H1 (cell line): ENCODE measurements around the gene SLC37A1. TPM values are rescaled to one million over a fixed set of nuclear protein-coding genes. Genes with fewer than 3 reads are reported as not detected.

Experiments
- CTCF ChIA-PET: fragments of 300-600 bp; sonication (Branson Sonifier 250); formaldehyde crosslinking; loops from one replicate; lab custom pipeline; 2021; ENCODE audit not compliant: partially characterized antibody; lab: Charles Lee
- POLR2A ChIA-PET: fragments of 300-600 bp; sonication (Branson Sonifier 250); formaldehyde crosslinking; loops from one replicate; lab custom pipeline; 2021; ENCODE audit warnings: inconsistent platforms; ENCODE audit not compliant: partially characterized antibody; lab: Charles Lee
- DNase-seq, 2 experiments: peaks; one replicate each; pipeline versions ENCODE4 v3.0.0 to v3.0.0-alpha.2; 2010 to 2022; ENCODE audit warnings: low spot score in 2 of 2, low read depth in 1 of 2, mixed read lengths in 1 of 2
- FAIRE-seq: peaks from 2 replicates; lab custom pipeline; 2011; peaks lifted over from hg19 to GRCh38; lab: Jason Lieb, UNC
- H2AFZ ChIP-seq: 2 replicates; pipeline ENCODE4 v1.8.1; 2012; ENCODE audit warnings: low read length, inconsistent platforms
- H2AK5ac ChIP-seq: 2 replicates; pipeline ENCODE4 v1.6.1; 2013; ENCODE audit warnings: low read depth, low read length
- H2BK120ac ChIP-seq: replicated peaks from 2 replicates; pipeline ENCODE3; 2013; ENCODE audit warnings: low read depth, low read length, inconsistent platforms
- H2BK12ac ChIP-seq: 2 replicates; pipeline ENCODE4 v1.6.1; 2013; ENCODE audit warnings: low read depth, low read length
- H2BK15ac ChIP-seq: 2 replicates; pipeline ENCODE4 v1.6.1; 2013; ENCODE audit warnings: low read length
- H2BK20ac ChIP-seq: 2 replicates; pipeline ENCODE4 v1.6.1; 2013; ENCODE audit warnings: low read length
- H2BK5ac ChIP-seq: 2 replicates; pipeline ENCODE4 v1.6.1; 2013; ENCODE audit warnings: low read depth, low read length
- H3K14ac ChIP-seq: 2 replicates; pipeline ENCODE4 v1.6.1; 2013; ENCODE audit warnings: inconsistent platforms; ENCODE audit not compliant: insufficient read length
- H3K18ac ChIP-seq: 2 replicates; pipeline ENCODE4 v1.6.1; 2013; ENCODE audit warnings: low read length; ENCODE audit errors: extremely low read depth
- H3K23ac ChIP-seq: 2 replicates; pipeline ENCODE4 v1.6.1; 2013; ENCODE audit warnings: inconsistent platforms; ENCODE audit not compliant: insufficient read length
- H3K23me2 ChIP-seq: 2 replicates; pipeline ENCODE4 v1.6.1; 2013; ENCODE audit warnings: low read depth, low read length
- H3K27ac ChIP-seq: 2 replicates; pipeline ENCODE4 v1.6.1; 2011; ENCODE audit warnings: low read depth, low read length, inconsistent platforms
- H3K27me3 ChIP-seq, 4 experiments: replicated peaks in 1 of 4; 1 replicate in 1 of 4; 2 replicates in 3 of 4; pipeline versions ENCODE4 v1.6.1 to v1.8.1; 2011 to 2013; ENCODE audit warnings: low read length in 3 of 4, mild to moderate bottlenecking in 3 of 4, inconsistent platforms in 2 of 4, mixed read lengths in 2 of 4, moderate library complexity in 1 of 4; ENCODE audit not compliant: control insufficient read depth in 3 of 4, insufficient read depth in 3 of 4; ENCODE audit errors: extremely low read depth in 1 of 4
- H3K36me3 ChIP-seq, 4 experiments: 2 replicates each; pipeline versions ENCODE4 v1.6.1 to v1.8.1; 2011 to 2013; ENCODE audit warnings: mild to moderate bottlenecking in 4 of 4, low read length in 3 of 4, moderate library complexity in 2 of 4, control low read depth in 1 of 4, inconsistent platforms in 1 of 4; ENCODE audit not compliant: insufficient read depth in 4 of 4, control insufficient read depth in 2 of 4
- H3K4ac ChIP-seq: replicated peaks from 2 replicates; pipeline ENCODE3; 2013; ENCODE audit warnings: low read length, low read depth, mixed read lengths, inconsistent platforms; ENCODE audit not compliant: insufficient read length
- H3K4me1 ChIP-seq, 4 experiments: replicated peaks in 1 of 4; 1 replicate in 1 of 4; 2 replicates in 3 of 4; pipeline versions ENCODE4 v1.6.1 to v1.8.1; 2011 to 2013; ENCODE audit warnings: low read length in 3 of 4, inconsistent platforms in 2 of 4, mixed read lengths in 1 of 4; ENCODE audit not compliant: insufficient read depth in 4 of 4, control insufficient read depth in 3 of 4
- H3K4me2 ChIP-seq, 2 experiments: 2 replicates each; pipeline versions ENCODE4 v1.6.1 to v1.8.1; 2011 to 2013; ENCODE audit warnings: low read depth in 2 of 2, low read length in 2 of 2, control low read depth in 1 of 2, inconsistent platforms in 1 of 2, mild to moderate bottlenecking in 1 of 2; ENCODE audit not compliant: insufficient read depth in 1 of 2
- H3K4me3 ChIP-seq, 4 experiments: fragments of 200-600, 300-600 bp in 1 of 4; sonication (generic), shearing (Covaris generic), sonication (Bioruptor Twin) in 1 of 4; 2 replicates each; pipeline versions ENCODE4 v1.5.1 to v1.8.1; 2011 to 2016; ENCODE audit warnings: low read length in 4 of 4, low read depth in 3 of 4, control low read depth in 2 of 4, inconsistent platforms in 2 of 4, mild to moderate bottlenecking in 2 of 4, mixed read lengths in 1 of 4, moderate library complexity in 1 of 4; ENCODE audit not compliant: insufficient read depth in 2 of 4; ENCODE audit errors: extremely low read depth in 1 of 4
- H3K56ac ChIP-seq: replicated peaks from 2 replicates; pipeline ENCODE3; 2013; ENCODE audit warnings: low read depth, mild to moderate bottlenecking, mixed read lengths, low read length, inconsistent platforms; ENCODE audit not compliant: insufficient read length
- H3K79me1 ChIP-seq: 2 replicates; pipeline ENCODE4 v1.6.1; 2013; ENCODE audit warnings: low read depth, low read length, control low read depth
- H3K79me2 ChIP-seq, 2 experiments: 2 replicates each; pipeline versions ENCODE4 v1.6.1 to v1.8.1; 2012 to 2013; ENCODE audit warnings: low read length in 2 of 2, mild to moderate bottlenecking in 2 of 2, inconsistent platforms in 1 of 2; ENCODE audit not compliant: insufficient read depth in 2 of 2, control insufficient read depth in 1 of 2
- H3K9ac ChIP-seq, 4 experiments: replicated peaks in 1 of 4; 1 replicate in 1 of 4; 2 replicates in 3 of 4; pipeline versions ENCODE4 v1.6.1 to v1.8.1; 2011 to 2013; ENCODE audit warnings: low read depth in 3 of 4, low read length in 3 of 4, control low read depth in 2 of 4, mild to moderate bottlenecking in 2 of 4, moderate library complexity in 2 of 4, inconsistent platforms in 1 of 4; ENCODE audit errors: extremely low read depth in 1 of 4
- H3K9me3 ChIP-seq, 2 experiments: 2 replicates each; pipeline versions ENCODE4 v1.6.1 to v1.8.1; 2012 to 2013; ENCODE audit warnings: mild to moderate bottlenecking in 2 of 2, moderate library complexity in 2 of 2, control low read depth in 1 of 2, inconsistent platforms in 1 of 2, low read depth in 1 of 2, low read length in 1 of 2, mixed read lengths in 1 of 2; ENCODE audit not compliant: insufficient read depth in 2 of 2
- H4K20me1 ChIP-seq, 2 experiments: replicated peaks in 1 of 2; 2 replicates each; pipeline versions ENCODE3 to v1.8.1; 2011 to 2013; ENCODE audit warnings: inconsistent platforms in 2 of 2, low read length in 2 of 2, mild to moderate bottlenecking in 1 of 2; ENCODE audit not compliant: insufficient read depth in 2 of 2, control insufficient read depth in 1 of 2
- H4K5ac ChIP-seq: 2 replicates; pipeline ENCODE4 v1.6.1; 2013; ENCODE audit warnings: low read length, low read depth, mixed read lengths, inconsistent platforms; ENCODE audit not compliant: insufficient read length
- H4K8ac ChIP-seq: 2 replicates; pipeline ENCODE4 v1.8.0; 2013; ENCODE audit warnings: mild to moderate bottlenecking, moderate library complexity, low read length, inconsistent platforms; ENCODE audit not compliant: insufficient read depth; ENCODE audit errors: extremely low read depth
- H4K91ac ChIP-seq: replicated peaks from 2 replicates; pipeline ENCODE3; 2013; ENCODE audit warnings: low read length, mixed read lengths, inconsistent platforms; ENCODE audit not compliant: insufficient read length
- ATF3 ChIP-seq: IDR thresholded peaks from 2 replicates; pipeline ENCODE4 v1.6.1; 2011; ENCODE audit warnings: low read depth, mild to moderate bottlenecking, low read length; ENCODE audit not compliant: insufficient read depth
- BCL11A ChIP-seq, 2 experiments: IDR thresholded peaks; one replicate each; pipeline ENCODE4 v1.6.1; 2011; ENCODE audit warnings: low read depth in 2 of 2, low read length in 2 of 2, mild to moderate bottlenecking in 2 of 2
- BRCA1 ChIP-seq: IDR thresholded peaks from 2 replicates; pipeline ENCODE4 v1.6.1; 2012; ENCODE audit warnings: low read depth, low read length, improper control_type of control experiment
- JUN ChIP-seq: IDR thresholded peaks from 2 replicates; pipeline ENCODE4 v1.6.1; 2011; ENCODE audit warnings: low read depth, mild to moderate bottlenecking, improper control_type of control experiment, low read length
- JUND ChIP-seq: IDR thresholded peaks from 2 replicates; pipeline ENCODE4 v1.6.1; 2011; ENCODE audit warnings: mild to moderate bottlenecking, improper control_type of control experiment, low read length
- MAX ChIP-seq: IDR thresholded peaks from 2 replicates; pipeline ENCODE4 v1.6.1; 2012; ENCODE audit warnings: inconsistent platforms
- NANOG ChIP-seq: IDR thresholded peaks from 2 replicates; pipeline ENCODE4 v1.6.1; 2011; ENCODE audit warnings: low read length, low read depth, mild to moderate bottlenecking, inconsistent platforms; ENCODE audit not compliant: insufficient read depth, poor library complexity, severe bottlenecking
- PHF8 ChIP-seq: fragments of 200-600 bp; sonication (generic); conservative IDR thresholded peaks from 2 replicates; pipeline ENCODE4 v1.7.1; 2012; ENCODE audit warnings: low read depth, mild to moderate bottlenecking, inconsistent platforms, low read length, moderate library complexity
- POU5F1 ChIP-seq: IDR thresholded peaks from 2 replicates; pipeline ENCODE4 v1.6.1; 2011; ENCODE audit warnings: low read depth, mild to moderate bottlenecking, low read length, moderate library complexity
- TAF1 ChIP-seq: IDR thresholded peaks from 2 replicates; pipeline ENCODE4 v1.6.1; 2011; ENCODE audit warnings: mild to moderate bottlenecking, low read depth, low read length
- TBP ChIP-seq: IDR thresholded peaks from 2 replicates; pipeline ENCODE4 v1.6.1; 2011; ENCODE audit warnings: low read depth, low read length, improper control_type of control experiment
- TCF12 ChIP-seq: IDR thresholded peaks from 2 replicates; pipeline ENCODE4 v1.6.1; 2011; ENCODE audit warnings: low read depth, mild to moderate bottlenecking, low read length
- WGBS, 2 experiments: shearing (Covaris generic) in 1 of 2; methylation state at CpG; one replicate each; pipeline versions ENCODE4 v1.1.6 to v1.1.7; 2013 to 2015; ENCODE audit warnings: low lambda C conversion rate in 2 of 2, mixed read lengths in 2 of 2, inconsistent platforms in 1 of 2, low coverage in 1 of 2, missing lambda C conversion rate in 1 of 2; ENCODE audit not compliant: insufficient replicate concordance in 2 of 2, insufficient coverage in 1 of 2, insufficient read length in 1 of 2; ENCODE audit errors: extremely low coverage in 1 of 2, missing lambda C conversion rate in 1 of 2; 5-methylcytosine and 5-hydroxymethylcytosine counted together
- polyA plus RNA-seq, 7 experiments: library from polyadenylated mRNA; depleted of rRNA in 3 of 7; stranded (reverse) in 5 of 7; unstranded in 2 of 7; fragments of >200 nt in 5 of 7; fragments of 200-250 nt in 2 of 7; gene quantifications; 1 replicate in 5 of 7; 2 replicates in 1 of 7; 4 replicates in 1 of 7; pipeline versions ENCODE4 v1.2.1 to v1.2.3, GENCODE V29; 2011 to 2013; ENCODE audit warnings: missing spikeins in 2 of 7, mixed read lengths in 2 of 7
- total RNA-seq: library from RNA; stranded (reverse); fragmentation: NEBNext Ultra II Directional; extraction: Animal tissue kit (Norgen Biotek cat#: 25700); gene quantifications from 2 replicates; pipeline ENCODE4 v1.2.1, GENCODE V29; 2021

The SLC37A1 gene
- total and polyA plus RNA-seq, 2 of the 8 experiments (the other 6 are each of a cell fraction or from before 2014, with no cell fraction given): 15.6 to 30.9 TPM

- H3K4me1 ChIP-seq: peaks cover 0 to 8% (median 4%) of the 10 kb centered on the region in 4 experiments; a peak in 4 of 7 replicates
- no peak overlapping the region for H4K5ac ChIP-seq
- no peaks in the 10 kb centered on the region for H3K79me2 ChIP-seq
- H3K79me1 ChIP-seq: 0 out of 2 replicates have a peak, but pooled peaks cover 2% of the 10 kb centered on the region
- no peak overlapping the region for H3K4ac ChIP-seq
- no peak overlapping the region for H4K91ac ChIP-seq
- ChIA-PET CTCF (interaction anchor here (0.7 to 2.1 kb wide), 5 partner anchors 9 to 220 kb away, joined by 3 to 6 read pairs (median 4); no protein-coding TSS in a partner anchor), POLR2A (no interaction called here)
- no peak overlapping the region for H2AK5ac ChIP-seq
- no peak overlapping the region for H3K14ac ChIP-seq
- H3K18ac ChIP-seq: no peak overlapping the region
- peaks cover 0 to 7% (median 3%) of the 10 kb centered on the region in 4 experiments; a peak in 3 of 7 replicates for H3K27me3 ChIP-seq
- no peak overlapping the region for H2BK5ac ChIP-seq
- no peak for FAIRE-seq
- no peak overlapping the region for H3K4me2 ChIP-seq
- H2BK15ac ChIP-seq: no peak overlapping the region
- H2AFZ ChIP-seq: no peak overlapping the region
- H2BK12ac ChIP-seq: no peak overlapping the region
- H3K27ac ChIP-seq: no peak overlapping the region
- H3K56ac ChIP-seq: no peak overlapping the region
- no peaks in the 10 kb centered on the region for H3K36me3 ChIP-seq
- WGBS, 2 experiments: 86% methylated on average over 13 of the region's 13 CpGs; no CpG with 5 or more reads in 1 of the 2 experiments
- no peak overlapping the region for H4K8ac ChIP-seq
- no peaks in the 10 kb centered on the region for H3K9me3 ChIP-seq
- no peak overlapping the region for H3K23ac ChIP-seq
- H3K9ac ChIP-seq: no peak overlapping the region
- no peak overlapping the region for H2BK20ac ChIP-seq
- H4K20me1 ChIP-seq: no peaks in the 10 kb centered on the region
- H2BK120ac ChIP-seq: no peak overlapping the region
- no peak for DNase-seq
- H3K4me3 ChIP-seq: no peak overlapping the region
- H3K23me2 ChIP-seq: peaks cover 4% of the 10 kb centered on the region; the same call in 1 of the 2 replicates
- TF ChIP-seq PHF8 (no peak), POU5F1 (no peak), TCF12 (no peak), JUND (no peak), TAF1 (no peak), MAX (no peak), BCL11A (IDR thresholded peaks at IDR 0.05; ENCODE audit: low read depth in 2 of 2, low read length in 2 of 2) (no peak), TBP (no peak), ATF3 (no peak), NANOG (no peak), JUN (no peak), BRCA1 (no peak)
Observed at GRCh38 chr21:42624095-42624790, 110.6 kb downstream of the SLC37A1 start.
